K562 (cell line): ENCODE results near the gene FRYL. TPM values are rescaled to one million over a fixed set of nuclear protein-coding genes. Genes with fewer than 3 reads are reported as not detected.

Experiments used
- ATAC-seq: fragments of 200-7000 bp; cut with Tn5 transposase; 3 replicates; pipeline ENCODE4 v1.9.1; 2020; ENCODE audit warnings: moderate library complexity
- BruUV-seq: library from RNA; stranded (reverse); fragments of 400-500 nt; replicated peaks from 2 replicates; lab custom pipeline; 2021; lab: Mats Ljungman, UMichigan
- CTCF ChIA-PET: fragments of 300-600 bp; formaldehyde crosslinking; extraction: SDS; loops from one replicate; lab custom pipeline; 2021; ENCODE audit warnings: low intra/inter-chr PET ratio; lab: Yijun Ruan, JAX
- POLR2A ChIA-PET: fragments of 300-600, 350-650 bp; sonication (Branson Sonifier 250); formaldehyde crosslinking; extraction: SDS; loops from one replicate; lab custom pipeline; 2021; ENCODE audit warnings: antibody characterized with exemption, inconsistent platforms; lab: Yijun Ruan, JAX
- DNase-seq, 4 experiments: peaks; one replicate each; pipeline versions ENCODE4 v3.0.0 to v3.0.0-alpha.2; 2011 to 2018; ENCODE audit warnings: low spot score in 3 of 4, mixed read lengths in 3 of 4; ENCODE audit errors: extremely low read depth in 1 of 4
- FAIRE-seq: peaks from 2 replicates; lab custom pipeline; 2011; peaks lifted over from hg19 to GRCh38; lab: Jason Lieb, UNC
- H2AFZ ChIP-seq: 2 replicates; pipeline ENCODE4 v1.6.0; 2011; ENCODE audit warnings: low read depth, low read length, control low read depth, inconsistent platforms
- H3K27ac ChIP-seq: fragments of 200-600 bp; 3 replicates; pipeline ENCODE4 v1.8.0; 2011; ENCODE audit warnings: low read depth, mild to moderate bottlenecking, control low read depth, inconsistent platforms, low read length, moderate library complexity, mixed read lengths; ENCODE audit errors: extremely low read depth
- H3K27me3 ChIP-seq, 2 experiments: fragments of 300-600 bp in 1 of 2; 2 replicates in 1 of 2; 3 replicates in 1 of 2; pipeline versions ENCODE4 v1.6.0 to v1.8.0; 2011; ENCODE audit warnings: inconsistent platforms in 2 of 2, low read length in 2 of 2, mild to moderate bottlenecking in 1 of 2, mixed read lengths in 1 of 2, moderate library complexity in 1 of 2; ENCODE audit not compliant: control insufficient read depth in 2 of 2, insufficient read depth in 2 of 2
- H3K36me3 ChIP-seq: fragments of 300-600 bp; 3 replicates; pipeline ENCODE4 v1.8.0; 2011; ENCODE audit warnings: mild to moderate bottlenecking, low read length, inconsistent platforms; ENCODE audit not compliant: control insufficient read depth, insufficient read depth
- H3K4me1 ChIP-seq, 2 experiments: fragments of 200-600 bp in 1 of 2; replicated peaks in 1 of 2; 2 replicates in 1 of 2; 3 replicates in 1 of 2; pipeline versions ENCODE4 v1.5.1 to v1.8.0; 2011; ENCODE audit warnings: inconsistent platforms in 2 of 2, low read length in 2 of 2, mild to moderate bottlenecking in 1 of 2, mixed read lengths in 1 of 2, moderate library complexity in 1 of 2; ENCODE audit not compliant: control insufficient read depth in 2 of 2, insufficient read depth in 2 of 2
- H3K4me2 ChIP-seq: 2 replicates; pipeline ENCODE4 v1.6.1; 2011; ENCODE audit warnings: low read length, control low read depth, inconsistent platforms, mixed read lengths; ENCODE audit not compliant: insufficient read depth
- H3K4me3 ChIP-seq: fragments of 200-600 bp; sonication (generic), shearing (Covaris generic); 2 replicates; pipeline ENCODE4 v1.5.1; 2016; ENCODE audit warnings: control low read depth, inconsistent platforms
- H3K79me2 ChIP-seq: fragments of 200-600 bp; 3 replicates; pipeline ENCODE4 v1.8.0; 2011; ENCODE audit warnings: low read length, inconsistent platforms; ENCODE audit not compliant: control insufficient read depth, insufficient read depth
- H3K9ac ChIP-seq, 2 experiments: 2 replicates each; pipeline versions ENCODE4 v1.6.0 to v1.6.1; 2011; ENCODE audit warnings: low read depth in 2 of 2, low read length in 2 of 2, control low read depth in 1 of 2, inconsistent platforms in 1 of 2, mild to moderate bottlenecking in 1 of 2, mixed read lengths in 1 of 2; ENCODE audit not compliant: insufficient read depth in 1 of 2
- H3K9me1 ChIP-seq: one replicate; pipeline ENCODE4 v1.6.0; 2011; ENCODE audit warnings: inconsistent platforms, mild to moderate bottlenecking, low read length, moderate library complexity; ENCODE audit not compliant: control insufficient read depth, insufficient read depth
- H3K9me3 ChIP-seq: replicated peaks from 2 replicates; pipeline ENCODE4 v1.5.1; 2011; ENCODE audit warnings: low read depth, low read length, inconsistent platforms; ENCODE audit not compliant: control insufficient read depth, insufficient read depth
- H4K20me1 ChIP-seq: replicated peaks from 2 replicates; pipeline ENCODE4 v1.6.1; 2011; ENCODE audit warnings: low read length, inconsistent platforms, mixed read lengths; ENCODE audit not compliant: control insufficient read depth, insufficient read depth
- ATF7 ChIP-seq: fragments of 450-650 bp; IDR thresholded peaks from 2 replicates; pipeline ENCODE4 v1.7.1; 2014; ENCODE audit warnings: mild to moderate bottlenecking, moderate library complexity
- CBFA2T3 ChIP-seq: fragments of 450-650 bp; IDR thresholded peaks from 2 replicates; pipeline ENCODE4 v1.6.1; 2017
- CEBPB ChIP-seq: fragments of 450-650 bp; IDR thresholded peaks from 2 replicates; pipeline ENCODE4 v1.6.1; 2016; ENCODE audit warnings: missing genetic modification characterization, missing compliant biosample characterization
- KLF10 ChIP-seq: fragments of 250-450 bp; sonication (Bioruptor Pico); IDR thresholded peaks from 2 replicates; pipeline ENCODE4 v1.6.1; 2021; ENCODE audit warnings: matching md5 sums
- MTA1 ChIP-seq: fragments of 450-650 bp; IDR thresholded peaks from 2 replicates; pipeline ENCODE4 v1.6.1; 2017; ENCODE audit warnings: borderline replicate concordance
- POLR2H ChIP-seq: IDR thresholded peaks from 2 replicates; pipeline ENCODE4 v1.6.1; 2016; ENCODE audit warnings: missing genetic modification characterization, low read depth, mild to moderate bottlenecking, control low read depth, missing compliant biosample characterization, moderate library complexity
- ZEB2 ChIP-seq: fragments of 450-650 bp; IDR thresholded peaks from 2 replicates; pipeline ENCODE4 v1.6.1; 2016
- ZNF224 ChIP-seq: sonication (generic); formaldehyde crosslinking; IDR thresholded peaks from 2 replicates; pipeline ENCODE4 v1.8.0; 2022; ENCODE audit warnings: mild to moderate bottlenecking, missing genetic modification reagents
- ZNF644 ChIP-seq: fragments of 200-800 bp; sonication (Bioruptor generic); IDR thresholded peaks from 2 replicates; pipeline ENCODE4 v1.6.1; 2016; ENCODE audit warnings: low read depth, missing genetic modification characterization, missing compliant biosample characterization
- ZNF699 ChIP-seq: fragments of 250-450 bp; sonication (Bioruptor Pico); IDR thresholded peaks from 2 replicates; pipeline ENCODE4 v1.8.0; 2021; ENCODE audit warnings: mild to moderate bottlenecking, moderate library complexity; ENCODE audit not compliant: insufficient replicate concordance
- ZNF79 ChIP-seq: fragments of 250-450 bp; sonication (Bioruptor Pico); IDR thresholded peaks from 2 replicates; pipeline ENCODE4 v1.4.0; 2020; ENCODE audit warnings: low read depth, mild to moderate bottlenecking, moderate library complexity
- WGBS: fragments of 100-300 bp; shearing (Covaris generic); methylation state at CpG from one replicate; pipeline ENCODE4 v1.1.6; 2016; ENCODE audit warnings: low coverage, mixed read lengths; ENCODE audit not compliant: insufficient coverage; ENCODE audit errors: missing lambda C conversion rate; 5-methylcytosine and 5-hydroxymethylcytosine counted together
- in situ Hi-C: fragments of 300-500 bp; cut with MboI; formaldehyde crosslinking; loops from 4 replicates; pipeline ENCODE4 v1.15.0; 2018; ENCODE audit warnings: inconsistent platforms, mixed read lengths
- intact Hi-C: fragments of 100-400 bp; cut with micrococcal nuclease; formaldehyde crosslinking; loops from 2 replicates; pipeline ENCODE4 v1.14.2; 2022
- polyA plus RNA-seq, 8 experiments: library from polyadenylated mRNA; depleted of rRNA in 4 of 8; stranded (reverse) in 5 of 8; unstranded in 3 of 8; fragments of >200 nt; fragmentation: Nextera tagmentation in 2 of 8; fragmentation: Illumina TruSeq in 1 of 8; extraction: Ambion mirVana in 2 of 8; extraction: Trizol in 1 of 8; gene quantifications; 2 replicates each; pipeline versions ENCODE4 v1.2.1 to v1.2.3, GENCODE V29; 2011 to 2014; ENCODE audit warnings: inconsistent platforms in 1 of 8, missing spikeins in 1 of 8
- total RNA-seq, 7 experiments: library from RNA; depleted of rRNA in 6 of 7; stranded (reverse); fragments of >200 nt in 6 of 7; fragmentation: Illumina TruSeq in 2 of 7; extraction: Trizol in 2 of 7; gene quantifications; 2 replicates each; pipeline versions ENCODE4 v1.2.1 to v1.2.3, GENCODE V29; 2011 to 2021; ENCODE audit warnings: low replicate concordance in 1 of 7

The FRYL gene
- total and polyA plus RNA-seq, 9 of the 15 experiments (the other 6 are each of a cell fraction or from before 2014, with no cell fraction given) = 7.2 to 34.9 (median 15.9) TPM

DNA sequence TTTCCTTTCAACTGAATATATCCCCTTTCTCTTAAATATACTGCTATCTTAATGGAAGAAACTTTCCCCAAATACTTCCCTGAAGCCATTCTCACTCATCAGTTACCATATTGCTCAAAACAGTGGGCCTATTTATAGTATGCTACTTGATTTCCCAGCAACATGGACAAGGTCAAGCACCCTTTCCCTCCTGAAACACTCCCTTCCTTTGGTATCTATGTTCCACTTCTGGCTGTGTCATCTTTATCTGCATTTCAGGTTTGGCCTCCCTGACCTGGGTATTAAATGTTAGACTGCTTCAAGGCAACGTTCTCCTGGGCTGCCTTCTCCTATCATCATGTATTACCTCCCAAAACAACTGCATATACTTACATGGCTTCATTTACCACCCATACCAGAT, 188.7 kb downstream of the FRYL start (continued):
- TF ChIP-seq ZNF644 (tag) (no peak), CBFA2T3 (peak; percentile 91), ZEB2 (no peak), ATF7 (no peak), ZNF699 (CRISPR knock-in tag) (no peak), ZNF79 (CRISPR knock-in tag) (no peak), KLF10 (no peak)

DNA sequence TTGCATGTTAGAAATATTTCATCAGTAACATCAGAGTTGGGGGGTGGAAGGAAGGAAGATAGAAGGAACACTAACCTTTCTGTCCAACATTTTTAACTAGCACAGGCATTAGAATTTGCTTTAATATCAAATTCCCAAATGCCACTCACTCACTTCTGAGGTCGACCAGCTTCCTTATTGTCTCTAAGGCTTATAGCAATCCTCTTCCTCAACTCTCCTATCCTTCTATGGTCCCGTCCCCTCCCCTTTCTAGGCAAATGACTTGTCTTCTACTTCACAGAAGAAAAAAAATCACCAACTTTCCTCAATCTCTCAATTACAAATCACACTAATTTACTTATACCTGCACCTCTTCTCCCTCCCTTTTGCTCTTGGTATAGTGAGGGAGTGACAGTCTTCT, 189.2 kb downstream of the FRYL start:
- no peaks in the 10 kb centered on the region for H4K20me1 ChIP-seq
- H3K9ac ChIP-seq = no peak overlapping the region
- no peak overlapping the region for H3K27ac ChIP-seq
- in situ Hi-C loops = no loop called here
- POLR2A ChIA-PET = no interaction called here
- FAIRE-seq (no peak), ATAC-seq (peak; percentile 17; the same call in 2 of the 3 replicates), DNase-seq (no peak)
- intact Hi-C loops = no loop called here
- no peak for TF ChIP-seq MTA1
- no peak for TF ChIP-seq POLR2H
- TF ChIP-seq ZNF224 (CRISPR knock-in tag) = no peak
- no peak for TF ChIP-seq CEBPB
- no peak overlapping the region for H3K4me2 ChIP-seq
- peaks cover 5 to 10% of the 10 kb centered on the region in 2 experiments; a peak in 3 of 5 replicates for H3K4me1 ChIP-seq
- no peaks in the 10 kb centered on the region for H3K9me3 ChIP-seq
- no peaks in the 10 kb centered on the region for H3K9me1 ChIP-seq
- BruUV-seq = no TSS peak
- peaks cover 33% of the 10 kb centered on the region; the same call in 2 of the 3 replicates for H3K36me3 ChIP-seq
- H3K79me2 ChIP-seq = no peaks in the 10 kb centered on the region
- no peaks in the 10 kb centered on the region for H3K27me3 ChIP-seq
- CTCF ChIA-PET = no interaction called here
- H2AFZ ChIP-seq = no peak overlapping the region
- H3K4me3 ChIP-seq = no peak overlapping the region
- WGBS = 43% methylated on average over 2 of the region's 2 CpGs
